ENCODE results near the gene BPGM.

BPGM gene

DNA sequence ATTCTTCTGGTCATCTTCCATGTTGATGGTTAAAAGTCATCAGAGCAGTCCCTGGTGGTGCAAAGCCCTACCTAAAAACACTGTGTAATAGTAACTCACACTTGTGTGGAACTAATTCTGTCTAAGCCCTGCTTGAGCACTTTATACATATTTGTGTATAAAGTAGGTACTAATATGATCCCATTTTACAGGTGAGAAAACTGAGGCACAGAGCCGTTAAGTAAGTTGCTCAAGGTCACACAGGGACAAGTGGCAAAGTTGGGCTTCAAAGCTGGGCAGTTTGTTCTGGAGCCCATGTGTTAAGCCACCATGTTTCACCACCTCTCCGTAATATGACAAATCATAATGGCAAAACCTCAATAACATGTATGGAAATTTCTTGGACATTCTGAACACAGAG is 48.1 kb downstream of the BPGM start:
- DNase-seq (ENCODE audit: extremely low read depth in 1 of 2, low read depth in 1 of 2), result no peak

- DNase-seq (ENCODE audit: extremely low read depth in 1 of 2, low read depth in 1 of 2), result no peak
These were observed 48.7 kb downstream of the BPGM start for GRCh38 chr7:134695321-134695860.

DNA sequence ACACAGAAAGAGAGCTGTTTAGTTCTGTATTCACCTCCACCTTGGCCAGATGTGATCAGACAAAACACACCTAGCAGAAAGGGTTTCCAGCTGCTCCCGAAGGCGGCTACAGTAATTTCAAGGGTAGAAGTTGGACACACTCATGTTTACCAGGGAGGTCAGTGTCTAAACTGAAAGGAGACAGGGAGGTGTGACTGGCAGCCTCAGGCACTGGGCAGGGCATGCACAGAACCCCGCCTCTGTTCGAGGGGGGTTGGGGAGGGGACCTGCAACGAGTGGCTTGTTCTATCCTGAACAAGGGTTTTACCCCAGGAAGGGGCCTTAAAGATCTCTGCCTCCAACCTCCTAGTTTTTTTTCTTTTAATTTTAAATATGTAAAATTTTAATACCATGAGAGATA is 49.6 kb downstream of the BPGM start:
- DNase-seq (ENCODE audit: extremely low read depth in 1 of 2, low read depth in 1 of 2), result no peak

- DNase-seq (ENCODE audit: extremely low read depth in 1 of 2, low read depth in 1 of 2), result no peak
These were observed 50.7 kb downstream of the BPGM start for GRCh38 chr7:134697205-134697886.

GRCh38 chr7:134698481-134698880 is 51.8 kb downstream of the BPGM start:
- no peak for DNase-seq (ENCODE audit: extremely low read depth in 1 of 2, low read depth in 1 of 2)

- no peak for DNase-seq (ENCODE audit: extremely low read depth in 1 of 2, low read depth in 1 of 2)
These were observed 52.6 kb downstream of the BPGM start for GRCh38 chr7:134699021-134699818.

GRCh38 chr7:134699899-134700298 is 53.2 kb downstream of the BPGM start:
- DNase-seq (ENCODE audit: extremely low read depth in 1 of 2, low read depth in 1 of 2), result no peak

DNA sequence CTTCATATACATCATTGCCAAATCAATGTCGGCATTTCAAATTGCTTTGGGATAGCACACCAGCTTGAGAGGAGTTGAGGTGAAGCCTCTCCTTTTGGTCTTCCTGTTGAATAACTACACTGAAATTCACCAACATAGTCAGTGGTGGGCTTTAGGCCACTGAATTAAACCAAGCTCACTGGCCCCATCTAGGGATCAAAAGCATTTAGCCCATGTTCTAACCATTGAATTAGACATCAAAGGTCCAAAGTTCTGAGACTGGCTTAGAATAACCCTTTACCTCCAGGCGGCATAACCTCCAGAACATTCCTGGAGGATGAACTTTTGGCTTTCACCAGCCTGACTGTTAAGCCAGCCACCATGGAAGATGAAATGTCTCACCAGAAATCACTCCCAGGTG is 54.6 kb downstream of the BPGM start:
- no peak for DNase-seq (ENCODE audit: extremely low read depth in 1 of 2, low read depth in 1 of 2)

DNA sequence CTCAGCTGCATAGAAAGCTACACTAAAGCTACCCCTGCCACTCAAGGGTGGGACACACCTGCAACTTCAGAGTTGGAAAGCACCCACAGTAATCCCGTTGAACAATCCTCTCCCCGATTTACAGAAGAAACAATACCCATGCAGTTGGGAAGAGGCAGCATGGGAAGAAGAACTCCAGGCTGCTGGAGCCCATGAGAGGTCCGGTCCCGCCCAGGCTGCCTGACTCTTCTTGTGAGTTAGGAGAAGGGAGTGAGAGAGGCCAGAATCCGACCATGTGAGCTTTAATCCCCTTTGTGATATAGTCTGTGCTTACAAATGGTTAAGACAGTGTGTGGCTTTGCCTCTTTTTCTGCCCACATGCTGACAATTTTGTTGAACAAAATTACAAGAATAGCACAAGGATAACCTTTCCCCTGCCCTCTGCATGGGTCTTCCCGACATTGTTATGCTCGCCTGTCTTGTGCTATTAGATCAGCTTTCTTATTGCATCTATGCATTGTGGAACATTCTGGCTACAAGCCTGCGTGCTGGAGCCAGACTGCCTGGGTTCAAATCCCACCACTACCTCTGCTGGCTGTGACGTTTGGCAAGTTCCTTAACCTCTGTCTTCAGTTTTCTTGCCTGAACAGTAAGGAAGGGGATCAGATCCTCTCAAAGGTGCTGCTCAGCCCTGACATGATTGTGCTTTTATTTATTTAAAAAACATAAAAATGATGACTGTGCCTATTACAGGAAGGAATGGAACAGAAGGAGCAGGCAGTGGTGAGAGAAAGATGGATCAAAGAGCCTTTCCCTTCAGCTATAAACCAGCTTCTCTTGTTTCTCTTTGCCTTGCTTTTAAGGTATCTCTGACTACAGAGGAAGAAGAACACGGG is 56.0 kb downstream of the BPGM start:
- no peak for DNase-seq (ENCODE audit: extremely low read depth in 1 of 2, low read depth in 1 of 2)

- DNase-seq (ENCODE audit: extremely low read depth in 1 of 2, low read depth in 1 of 2), result no peak
These were observed 56.6 kb downstream of the BPGM start for GRCh38 chr7:134703241-134703594.

GRCh38 chr7:134703782-134704181 is 57.1 kb downstream of the BPGM start:
- no peak for DNase-seq (ENCODE audit: extremely low read depth in 1 of 2, low read depth in 1 of 2)

GRCh38 chr7:134704827-134705226 is 58.2 kb downstream of the BPGM start:
- DNase-seq (ENCODE audit: extremely low read depth in 1 of 2, low read depth in 1 of 2), result no peak

DNA sequence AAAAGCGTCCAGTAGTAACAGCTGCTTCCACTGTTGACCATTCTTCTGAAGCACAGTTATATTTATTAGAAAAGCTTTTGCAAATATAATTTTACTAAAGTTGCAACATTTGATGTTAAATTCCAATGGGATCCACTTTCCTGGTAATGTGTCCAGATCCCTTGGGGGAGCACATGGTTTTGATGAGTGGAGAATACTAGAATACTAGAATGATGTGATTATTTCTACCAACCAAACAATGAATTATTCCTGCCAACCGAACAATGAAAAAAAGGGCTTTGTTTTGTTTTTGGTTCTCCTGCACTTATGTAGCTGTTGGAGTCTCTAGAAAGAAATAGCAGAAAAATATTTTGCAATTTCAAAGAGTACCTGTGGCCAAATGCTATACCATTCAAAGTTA is 59.1 kb downstream of the BPGM start:
- no peak for DNase-seq (ENCODE audit: extremely low read depth in 1 of 2, low read depth in 1 of 2)

GRCh38 chr7:134706468-134706867 is 59.8 kb downstream of the BPGM start:
- DNase-seq (ENCODE audit: extremely low read depth in 1 of 2, low read depth in 1 of 2), result no peak

GRCh38 chr7:134707663-134708378 is 61.2 kb downstream of the BPGM start:
- no peak for DNase-seq (ENCODE audit: extremely low read depth in 1 of 2, low read depth in 1 of 2)

GRCh38 chr7:134708692-134709091 is 62.0 kb downstream of the BPGM start:
- no peak for DNase-seq (ENCODE audit: extremely low read depth in 1 of 2, low read depth in 1 of 2)

GRCh38 chr7:134709197-134709596 is 62.5 kb downstream of the BPGM start:
- DNase-seq (ENCODE audit: extremely low read depth in 1 of 2, low read depth in 1 of 2), result no peak

DNA sequence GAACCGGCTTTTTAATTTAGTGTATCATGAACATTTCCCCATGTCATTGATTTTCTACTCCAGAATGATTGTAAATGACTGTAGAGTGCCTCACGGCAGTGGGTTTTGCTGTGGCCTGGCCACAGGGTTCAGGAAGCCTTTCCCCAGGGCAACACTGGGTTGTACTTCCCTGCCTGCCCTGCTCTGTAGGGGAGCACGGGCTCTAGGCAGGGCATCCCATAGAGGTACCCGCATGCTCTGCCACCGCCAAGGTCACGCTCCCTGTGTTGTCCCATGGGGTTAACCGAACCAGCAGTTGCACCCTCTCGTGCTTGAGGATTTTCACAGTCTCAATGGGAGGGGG is 63.8 kb downstream of the BPGM start:
- DNase-seq (ENCODE audit: extremely low read depth in 1 of 2, low read depth in 1 of 2), result peak in 1 of 2 donors; percentile 12

GRCh38 chr7:134710854-134711624 is 64.4 kb downstream of the BPGM start:
- DNase-seq (ENCODE audit: extremely low read depth in 1 of 2, low read depth in 1 of 2), result peak in 1 of 2 donors; percentile 29

DNA sequence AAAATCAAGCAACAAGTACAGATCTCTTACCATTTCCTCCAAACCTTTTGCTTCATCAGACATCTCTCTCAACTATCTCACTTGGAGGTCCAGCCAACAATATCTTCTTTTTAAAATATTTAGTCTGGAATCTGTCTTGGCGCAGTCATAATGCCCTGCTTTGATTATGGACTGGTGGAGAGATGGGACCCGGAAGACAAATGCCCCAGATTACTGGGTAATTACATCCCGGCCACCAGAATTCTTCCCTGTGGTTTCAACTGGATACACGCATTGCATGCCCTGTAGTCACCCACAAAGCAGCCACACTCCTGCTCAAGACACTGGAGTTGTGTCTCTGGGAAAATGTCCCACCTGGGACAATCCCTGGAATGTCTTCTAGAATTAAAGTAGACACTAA is 65.5 kb downstream of the BPGM start:
- DNase-seq (ENCODE audit: extremely low read depth in 1 of 2, low read depth in 1 of 2), result no peak

All from stimulated activated CD8-positive, alpha-beta memory T cell treated with anti-CD3 and anti-CD28 coated beads, Interleukin-7, amount 100 ng/mL, for 48 hours (primary cell).